Non-pigmented ciliary epithelial cell (primary cell): ENCODE results near the gene BTBD2.

Experiments
- DNase-seq: peaks from one replicate; pipeline ENCODE4 v3.0.0-alpha.2; 2010; ENCODE audit warnings: low read depth

Gene BTBD2

DNA sequence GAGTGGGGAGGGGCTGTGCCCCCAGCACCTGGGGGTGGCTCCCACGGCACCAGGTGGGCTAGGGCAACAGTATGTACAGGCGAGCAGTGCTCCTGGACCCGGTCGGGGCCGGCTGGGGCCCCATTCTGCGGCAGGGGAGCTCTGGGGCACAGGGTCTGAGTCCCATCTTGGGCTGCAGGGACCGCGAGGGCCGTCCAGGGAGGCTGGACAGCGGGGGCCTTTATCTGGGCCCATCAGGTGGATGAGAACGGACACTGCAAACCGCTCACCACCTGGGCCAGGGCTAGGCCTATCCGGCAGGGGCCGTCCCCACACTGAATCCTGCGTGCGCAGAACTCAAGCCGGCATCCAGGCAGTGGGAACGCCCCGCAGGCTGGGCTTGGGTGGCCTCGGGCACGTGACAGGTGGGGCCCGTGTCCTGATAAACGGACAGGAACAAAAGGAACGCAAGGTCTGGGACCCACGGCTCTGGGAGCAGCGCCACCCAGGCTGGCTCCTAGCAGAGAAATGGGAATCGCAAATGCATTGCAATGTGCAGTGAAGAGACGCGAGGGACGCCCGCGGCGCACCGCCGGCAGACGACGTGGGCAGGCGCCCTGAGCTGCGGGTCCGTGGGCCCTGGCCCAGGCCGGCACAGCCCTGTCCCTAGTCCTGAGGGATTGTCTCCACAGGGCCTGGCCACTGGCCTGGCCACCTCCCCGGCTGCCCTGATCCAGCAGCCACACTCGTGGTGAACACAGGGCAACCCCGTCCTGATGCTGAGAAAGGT, 29.7 kb downstream of the BTBD2 start:
- no peak for DNase-seq

DNA sequence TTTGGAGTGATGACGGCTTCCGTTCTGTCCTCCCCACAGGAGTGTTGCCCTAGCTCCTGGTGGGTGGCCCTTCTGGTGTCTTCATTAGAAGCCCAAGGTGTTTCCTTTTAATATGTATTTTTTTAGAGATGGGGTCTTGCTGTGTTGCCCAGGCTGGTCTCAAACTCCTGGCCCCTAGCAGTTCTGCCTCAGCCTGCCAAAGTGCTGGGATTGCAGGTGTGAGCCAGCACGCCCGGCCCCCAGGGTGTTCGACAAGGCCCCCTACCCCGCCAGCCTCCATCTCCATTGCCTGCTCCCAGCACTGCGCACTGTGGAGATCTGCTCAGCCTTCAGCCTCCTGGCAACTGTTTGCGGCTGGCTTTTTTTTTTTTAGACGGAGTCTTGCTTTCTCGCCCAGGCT, 31.2 kb downstream of the BTBD2 start:
- DNase-seq: no peak

DNA sequence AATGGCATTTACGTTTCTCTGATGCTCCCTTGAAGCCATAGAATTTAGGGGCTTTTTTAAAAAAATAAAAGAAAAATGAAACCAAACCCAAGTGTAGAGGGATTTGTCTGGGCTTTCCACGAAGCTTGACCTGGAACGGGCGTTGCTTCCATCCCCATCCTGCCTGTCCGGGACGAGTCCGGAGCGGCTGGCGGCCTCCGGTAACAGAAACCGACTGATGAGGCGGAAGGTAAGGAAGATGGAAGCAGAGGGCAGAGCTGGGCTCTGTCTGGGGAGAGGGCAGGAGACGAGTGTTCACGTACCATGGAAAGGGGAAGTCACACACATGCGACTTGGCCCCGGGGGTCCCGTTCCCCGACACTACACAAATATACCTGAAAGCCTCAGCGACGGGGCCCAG, 34.3 kb downstream of the BTBD2 start:
- DNase-seq: no peak

DNA sequence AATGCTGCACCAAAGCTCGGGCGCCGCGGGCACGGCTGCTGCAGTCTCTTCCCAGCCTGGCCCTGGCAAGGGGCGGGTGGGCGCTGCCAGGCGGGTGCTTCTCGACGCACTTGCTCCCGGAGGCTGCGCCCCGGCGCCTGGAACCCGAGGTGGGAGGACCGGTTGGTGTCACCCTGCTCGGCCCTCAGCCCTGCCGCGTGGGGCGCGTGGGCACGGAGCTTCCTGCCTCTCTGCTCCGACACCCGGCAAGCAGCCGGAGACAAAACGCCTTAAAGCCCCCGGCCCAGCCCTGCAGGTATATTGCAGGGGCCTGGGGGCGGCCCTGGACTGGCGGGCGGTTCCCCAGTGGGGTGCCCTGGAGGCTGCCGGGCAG, 34.7 kb downstream of the BTBD2 start:
- no peak for DNase-seq

DNA sequence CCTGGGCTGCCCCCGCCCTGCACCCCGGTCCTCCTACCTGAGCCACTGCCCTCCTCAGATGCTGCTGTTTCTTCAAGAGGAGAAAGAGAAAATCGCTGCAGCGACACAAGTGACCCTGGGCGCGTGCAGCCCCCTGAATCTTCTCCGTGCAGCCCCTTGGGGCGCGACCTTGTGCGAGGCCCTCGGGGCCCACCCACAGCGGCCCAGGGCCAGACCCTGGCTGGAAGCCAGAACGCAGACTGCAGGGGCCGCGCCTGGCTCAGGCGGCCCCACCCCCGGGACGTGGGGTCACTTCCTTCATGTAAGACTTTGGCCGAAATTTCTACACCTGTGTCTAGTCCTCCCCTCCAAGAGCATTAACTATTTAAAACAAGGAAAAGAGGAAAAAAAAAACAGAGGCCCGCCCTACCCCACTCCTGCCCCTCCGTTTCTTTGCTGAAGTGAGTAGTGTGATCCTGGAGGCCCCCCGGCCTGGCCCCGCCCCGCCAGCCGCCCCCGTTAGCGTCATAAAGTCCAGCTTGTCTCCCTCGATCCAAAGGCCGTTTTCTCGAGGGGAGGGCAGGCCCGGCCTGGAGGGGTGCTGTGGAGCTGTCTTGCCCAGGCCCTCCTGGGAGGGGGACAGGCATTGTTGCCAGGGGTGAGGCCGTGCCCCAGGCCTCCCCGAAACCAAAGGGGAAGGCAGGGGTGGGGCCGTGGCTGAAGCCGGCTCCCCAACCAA, 35.3 kb downstream of the BTBD2 start:
- no peak for DNase-seq

DNA sequence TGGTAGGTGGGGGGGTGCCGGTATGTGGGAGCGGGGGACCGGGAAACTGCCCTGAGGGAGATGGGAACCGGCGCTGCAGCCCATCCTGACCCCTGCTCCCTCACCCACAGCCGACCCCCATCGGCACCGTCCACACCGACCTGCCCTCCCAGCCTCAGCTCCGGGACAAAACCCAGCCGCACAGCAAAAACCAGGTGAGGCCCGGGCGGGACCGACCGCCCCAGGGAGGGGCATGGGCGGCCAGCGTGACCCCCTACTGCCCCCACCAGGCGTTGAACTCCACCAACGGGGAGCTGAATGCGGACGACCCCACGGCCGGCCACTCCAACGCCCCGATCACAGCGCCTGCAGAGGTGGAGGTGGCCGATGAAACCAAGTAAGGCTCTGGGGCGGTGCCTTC, 35.9 kb downstream of the BTBD2 start:
- no peak for DNase-seq

DNA sequence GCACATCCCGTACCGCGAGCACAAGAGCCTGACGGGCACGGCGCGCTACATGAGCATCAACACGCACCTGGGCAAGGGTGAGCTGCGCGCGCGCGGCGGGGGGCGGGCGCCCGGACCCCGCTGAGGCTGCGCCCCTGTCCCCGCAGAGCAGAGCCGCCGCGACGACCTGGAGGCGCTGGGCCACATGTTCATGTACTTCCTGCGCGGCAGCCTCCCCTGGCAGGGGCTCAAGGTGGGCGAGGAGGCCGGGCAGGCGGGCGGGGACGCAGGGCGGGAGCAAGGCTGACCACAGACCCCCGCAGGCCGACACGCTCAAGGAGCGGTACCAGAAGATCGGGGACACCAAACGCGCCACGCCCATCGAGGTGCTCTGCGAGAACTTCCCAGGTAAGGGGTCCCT, 36.5 kb downstream of the BTBD2 start:
- DNase-seq: no peak

DNA sequence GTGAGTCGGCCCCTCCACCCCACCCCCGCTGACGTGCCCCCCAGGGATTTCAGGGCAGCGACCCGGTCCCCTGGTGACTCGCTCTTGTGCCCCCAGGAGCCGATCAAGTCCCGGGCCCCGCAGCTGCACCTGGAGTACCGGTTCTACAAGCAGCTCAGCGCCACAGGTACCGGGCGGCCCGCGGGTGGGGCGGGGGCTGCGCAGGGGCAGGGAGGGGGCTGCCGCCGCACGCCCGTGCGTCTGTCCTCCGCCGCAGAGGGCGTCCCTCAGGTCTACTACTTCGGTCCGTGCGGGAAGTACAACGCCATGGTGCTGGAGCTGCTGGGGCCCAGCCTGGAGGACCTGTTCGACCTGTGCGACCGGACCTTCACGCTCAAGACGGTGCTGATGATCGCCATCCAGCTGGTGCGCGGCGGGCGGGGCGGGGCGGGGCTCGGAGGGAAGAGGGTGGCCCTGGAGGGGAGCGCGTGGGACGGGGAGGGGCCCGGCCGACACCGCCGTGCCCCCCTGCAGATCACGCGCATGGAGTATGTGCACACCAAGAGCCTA, 37.1 kb downstream of the BTBD2 start:
- no peak for DNase-seq

DNA sequence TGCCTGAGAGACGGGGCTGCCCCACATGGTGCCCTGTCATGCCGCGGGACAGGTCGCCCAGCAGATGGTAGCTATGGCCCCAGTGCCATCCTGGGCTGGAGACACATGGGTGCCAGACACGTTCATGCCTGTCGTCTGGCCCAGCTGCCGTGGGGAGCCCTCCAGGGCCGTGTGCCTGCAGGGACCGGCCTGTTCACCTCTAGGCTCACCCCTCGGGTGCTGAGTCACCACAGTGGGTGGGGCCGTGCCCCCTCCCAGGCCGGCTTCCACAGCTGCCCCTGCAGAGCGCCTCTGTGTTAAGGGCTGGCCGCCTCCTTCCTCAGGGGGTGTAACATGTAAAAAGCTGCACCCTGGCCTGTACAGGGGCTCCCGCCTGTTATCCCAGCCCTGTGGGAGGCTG, 38.4 kb downstream of the BTBD2 start:
- no peak for DNase-seq

DNA sequence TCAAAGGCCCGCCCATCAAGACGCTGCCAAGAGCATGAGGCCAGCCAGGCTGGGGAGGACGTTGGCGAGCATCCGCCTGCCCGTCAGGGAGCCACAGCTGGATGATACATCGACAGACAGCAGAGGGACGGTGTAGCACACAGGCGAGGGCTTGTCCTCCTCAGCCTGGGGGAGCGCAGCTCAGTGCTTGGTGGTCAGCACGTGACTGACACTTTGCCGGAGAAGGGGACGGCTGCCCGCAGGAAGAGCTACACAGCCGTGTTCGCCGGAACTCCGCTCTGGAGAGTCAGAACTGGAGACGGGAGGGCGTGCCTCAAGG, 40.4 kb downstream of the BTBD2 start:
- DNase-seq: no peak

DNA sequence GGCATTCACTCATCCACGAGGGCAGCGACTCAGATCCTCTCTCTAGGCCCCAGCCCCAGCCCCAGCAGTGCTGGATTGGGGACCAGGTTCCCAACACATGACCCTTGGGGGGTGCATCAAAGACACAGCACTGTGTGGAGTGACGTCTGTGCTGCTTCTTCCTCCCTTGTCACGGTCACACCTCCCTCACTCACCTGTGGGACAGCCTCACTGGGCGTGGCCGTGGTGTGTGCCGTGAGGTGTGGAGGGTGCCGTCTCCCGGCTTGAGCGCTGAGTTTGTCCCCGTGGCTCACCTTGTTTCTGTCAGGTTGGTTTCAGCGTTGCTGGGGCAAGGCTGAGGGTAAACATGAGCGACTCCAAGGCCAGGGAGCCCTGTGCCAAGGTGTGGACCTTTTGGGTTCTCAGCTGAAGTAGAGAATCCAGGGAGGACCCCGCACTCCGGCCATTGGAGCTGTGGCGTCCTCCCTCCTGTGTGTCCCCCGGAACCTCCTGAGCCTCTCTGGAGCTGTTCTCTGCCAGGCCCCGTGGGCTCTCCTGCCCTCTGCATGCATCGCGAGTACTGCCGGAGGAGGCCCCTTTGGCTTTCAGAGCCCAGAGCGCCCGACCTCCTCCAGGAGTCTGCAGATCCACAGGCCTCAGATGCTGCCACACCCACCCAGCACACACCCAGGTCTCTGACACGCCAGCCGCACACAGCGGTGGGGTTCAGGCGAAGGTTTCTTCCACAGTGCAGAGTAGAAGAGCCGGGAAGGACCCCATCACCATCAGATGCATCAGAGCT, 40.9 kb downstream of the BTBD2 start:
- DNase-seq: no peak

DNA sequence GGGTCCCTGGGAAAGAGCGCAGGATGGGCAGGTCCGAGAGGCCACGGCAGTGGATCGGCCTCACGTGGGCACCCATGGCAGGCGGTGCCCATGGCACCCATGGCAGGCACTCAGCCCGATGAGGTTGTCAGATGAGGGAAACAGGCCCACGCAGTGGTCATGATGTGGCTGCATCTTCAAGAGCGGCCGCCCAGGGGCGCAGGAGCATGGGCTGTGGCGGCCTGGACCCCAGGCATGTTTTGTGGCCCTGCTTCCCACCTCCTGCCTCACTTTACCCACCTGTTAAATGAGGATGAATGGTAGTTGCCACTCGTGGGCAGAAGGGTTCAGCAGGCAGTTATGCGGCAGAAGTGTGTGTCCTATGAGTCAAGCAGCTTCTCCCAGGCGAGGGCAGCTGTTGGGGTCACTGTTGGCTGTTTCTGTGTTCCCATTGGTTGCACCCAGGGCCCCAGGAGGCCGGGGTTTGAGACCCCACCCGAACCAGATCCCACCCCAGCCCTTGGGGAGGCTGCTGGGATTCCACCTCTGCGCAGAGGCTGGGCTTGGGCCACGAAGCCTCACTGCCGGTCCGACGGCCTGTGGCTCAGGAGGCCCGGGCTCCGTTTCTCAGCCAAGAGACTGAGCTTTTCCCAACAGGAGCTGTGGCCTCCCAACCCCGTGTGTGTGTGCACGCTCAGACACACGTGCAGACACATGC, 44.6 kb downstream of the BTBD2 start:
- DNase-seq: no peak

DNA sequence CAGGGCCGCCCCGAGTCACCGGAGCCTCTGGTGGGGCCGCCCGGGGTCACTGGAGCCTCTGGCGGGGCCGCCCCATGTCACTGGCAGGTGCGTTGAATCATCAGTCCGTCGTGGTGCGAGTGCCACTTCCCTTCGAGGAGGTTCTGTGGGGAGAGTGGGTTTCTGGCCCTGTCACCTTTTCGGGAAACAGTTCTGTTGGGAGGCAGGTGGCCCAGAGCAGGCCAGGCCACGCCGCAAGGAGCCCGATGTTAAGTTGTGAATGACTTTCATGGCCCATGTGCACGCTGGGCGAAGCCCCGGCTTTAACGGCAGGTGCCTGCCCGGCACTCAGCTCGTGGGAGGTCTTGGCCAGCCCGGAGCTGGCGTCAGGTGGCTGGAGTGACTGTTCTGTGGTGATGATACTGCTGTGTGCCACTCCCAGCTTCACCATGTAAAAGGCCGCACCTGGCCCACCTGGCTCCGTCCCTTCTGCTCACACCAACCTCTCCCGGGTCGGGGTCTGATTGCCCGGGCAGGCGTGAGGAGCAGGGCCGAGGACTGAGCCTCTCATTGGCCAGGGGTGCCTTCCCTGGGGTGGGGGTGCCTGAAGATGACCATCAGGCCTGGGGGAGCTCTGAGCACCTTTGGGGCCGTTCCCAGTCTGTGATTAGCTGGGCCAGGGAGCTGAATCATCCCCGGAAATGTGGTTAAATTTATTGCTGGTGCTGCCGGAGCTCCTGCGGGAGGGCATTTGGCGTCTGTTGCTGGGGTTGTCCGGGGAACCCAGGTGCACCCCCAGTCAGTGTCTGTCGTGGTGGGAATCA, 45.3 kb downstream of the BTBD2 start:
- DNase-seq: no peak

DNA sequence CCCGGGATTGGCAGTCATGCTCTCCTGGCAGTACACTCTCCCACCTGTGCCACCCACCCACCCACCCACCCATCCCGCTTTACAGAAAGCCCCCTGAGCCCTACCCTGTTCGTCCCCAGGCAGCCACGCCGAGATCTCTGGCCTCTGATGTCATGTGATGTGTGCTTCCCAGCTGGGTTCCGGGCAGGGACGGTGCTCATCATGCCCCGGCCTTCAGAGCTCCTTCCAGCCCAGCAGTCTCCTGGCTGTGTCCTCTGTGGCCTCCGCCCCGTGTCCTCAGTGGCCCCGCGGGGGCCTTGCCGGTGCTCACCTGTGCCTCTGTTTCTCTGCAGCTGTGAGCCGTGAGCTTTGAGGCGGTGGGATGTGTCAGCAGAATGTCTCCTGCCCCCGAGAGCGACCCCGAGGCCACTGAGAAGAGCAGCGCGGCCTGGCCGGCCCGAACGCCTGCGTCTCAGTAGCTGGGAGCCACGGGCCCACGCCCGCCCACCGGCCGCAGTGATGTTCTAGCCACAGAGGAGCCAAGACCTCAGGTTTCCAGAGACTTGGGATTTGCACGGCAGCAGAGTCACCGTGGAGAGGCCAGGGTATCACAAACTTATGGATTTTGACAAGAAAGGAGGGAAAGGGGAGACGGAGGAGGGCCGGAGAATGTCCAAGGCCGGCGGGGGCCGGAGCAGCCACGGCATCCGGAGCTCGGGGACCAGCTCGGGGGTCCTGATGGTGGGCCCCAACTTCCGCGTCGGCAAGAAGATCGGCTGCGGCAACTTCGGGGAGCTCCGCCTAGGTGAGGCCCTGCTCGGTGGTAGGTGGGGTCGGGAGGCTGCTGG, 46.1 kb downstream of the BTBD2 start:
- DNase-seq: no peak

DNA sequence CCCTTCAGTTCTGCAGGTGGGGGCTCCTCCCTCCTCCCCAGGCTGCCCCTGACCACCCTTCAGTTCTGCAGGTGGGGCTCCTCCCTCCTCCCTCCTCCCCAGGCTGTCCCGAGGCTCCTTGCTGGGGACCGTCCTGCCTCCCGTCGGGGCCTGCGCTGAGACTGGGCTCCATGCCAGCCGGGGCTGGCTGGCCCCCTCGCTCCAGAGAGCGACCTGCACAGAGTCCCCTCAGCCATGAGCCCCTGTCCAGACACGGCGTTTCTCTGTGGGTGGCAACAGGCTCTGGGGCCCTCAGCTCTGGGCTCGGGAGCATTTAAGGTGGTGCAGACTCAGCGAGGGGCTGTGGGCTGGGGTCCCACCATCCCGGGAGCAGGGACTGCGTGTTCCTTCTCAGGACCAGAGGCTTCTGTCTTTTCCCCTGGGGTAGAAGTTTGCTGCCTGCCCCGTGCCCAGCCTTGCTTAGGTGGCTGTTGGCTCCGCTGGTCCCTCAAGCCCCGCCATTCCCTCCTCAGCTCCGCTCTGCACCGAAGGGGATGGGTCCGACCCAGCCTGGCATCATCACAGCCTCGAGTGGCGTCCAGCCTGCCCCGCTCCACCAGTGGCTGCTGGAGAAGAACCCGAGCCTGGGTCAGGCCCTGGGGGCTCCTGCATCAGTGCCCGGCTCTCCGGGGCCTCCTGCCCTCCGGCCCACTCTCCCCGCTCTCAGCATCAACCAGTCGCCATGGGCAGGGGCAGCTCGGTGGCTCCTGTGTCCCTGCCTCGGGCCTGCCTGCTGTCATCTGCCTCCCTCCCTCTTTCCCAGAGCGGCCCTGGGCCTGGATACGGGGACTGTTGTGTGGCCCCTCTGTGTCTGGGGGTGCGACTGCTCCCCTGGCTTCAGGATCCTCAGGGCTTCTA, 47.0 kb downstream of the BTBD2 start:
- DNase-seq: no peak

DNA sequence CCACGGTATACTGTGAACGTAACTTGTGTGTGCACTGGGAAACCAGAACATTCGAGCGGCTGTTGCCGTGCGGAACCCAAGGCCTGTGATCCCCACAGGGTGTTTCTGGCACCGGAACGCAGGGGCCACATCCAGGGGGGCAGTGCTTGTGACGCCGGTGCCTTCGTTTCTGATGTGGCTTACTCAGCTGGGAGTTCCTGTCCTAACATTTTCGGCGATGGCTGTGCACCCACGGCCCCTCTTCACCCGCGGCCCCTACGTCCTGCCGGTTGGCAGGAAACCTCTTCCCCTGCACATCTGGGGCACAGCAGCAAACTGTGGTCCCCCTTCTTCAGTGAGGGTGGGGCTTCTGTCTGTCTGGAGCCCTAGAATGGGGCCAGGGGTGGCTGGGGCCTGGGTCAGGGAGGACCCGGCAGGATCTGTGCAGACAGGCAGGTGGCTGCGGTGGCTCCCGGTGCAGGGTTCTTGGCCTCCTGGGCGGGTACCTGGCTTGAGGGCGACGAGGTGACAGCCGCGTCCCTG, 48.4 kb downstream of the BTBD2 start:
- DNase-seq: no peak

DNA sequence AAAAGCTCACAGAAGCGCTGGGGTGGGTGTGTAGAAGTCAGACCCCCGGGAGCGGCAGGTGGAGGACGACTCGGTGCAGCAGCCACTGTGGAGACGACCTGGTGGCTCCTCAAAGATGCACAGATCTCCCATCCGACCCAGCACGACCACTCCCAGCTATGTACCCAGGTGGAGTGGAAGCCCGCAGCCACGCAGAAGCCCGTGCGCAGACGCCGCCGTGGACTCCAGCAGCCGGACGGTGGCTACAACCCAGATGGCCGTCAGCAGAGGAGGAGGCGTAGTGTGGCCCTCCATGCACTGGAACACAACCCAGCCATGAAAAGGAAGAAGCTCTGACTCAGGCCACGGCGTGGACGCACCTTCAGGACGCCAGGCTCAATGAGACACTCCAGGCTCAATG, 52.8 kb downstream of the BTBD2 start:
- no peak for DNase-seq

DNA sequence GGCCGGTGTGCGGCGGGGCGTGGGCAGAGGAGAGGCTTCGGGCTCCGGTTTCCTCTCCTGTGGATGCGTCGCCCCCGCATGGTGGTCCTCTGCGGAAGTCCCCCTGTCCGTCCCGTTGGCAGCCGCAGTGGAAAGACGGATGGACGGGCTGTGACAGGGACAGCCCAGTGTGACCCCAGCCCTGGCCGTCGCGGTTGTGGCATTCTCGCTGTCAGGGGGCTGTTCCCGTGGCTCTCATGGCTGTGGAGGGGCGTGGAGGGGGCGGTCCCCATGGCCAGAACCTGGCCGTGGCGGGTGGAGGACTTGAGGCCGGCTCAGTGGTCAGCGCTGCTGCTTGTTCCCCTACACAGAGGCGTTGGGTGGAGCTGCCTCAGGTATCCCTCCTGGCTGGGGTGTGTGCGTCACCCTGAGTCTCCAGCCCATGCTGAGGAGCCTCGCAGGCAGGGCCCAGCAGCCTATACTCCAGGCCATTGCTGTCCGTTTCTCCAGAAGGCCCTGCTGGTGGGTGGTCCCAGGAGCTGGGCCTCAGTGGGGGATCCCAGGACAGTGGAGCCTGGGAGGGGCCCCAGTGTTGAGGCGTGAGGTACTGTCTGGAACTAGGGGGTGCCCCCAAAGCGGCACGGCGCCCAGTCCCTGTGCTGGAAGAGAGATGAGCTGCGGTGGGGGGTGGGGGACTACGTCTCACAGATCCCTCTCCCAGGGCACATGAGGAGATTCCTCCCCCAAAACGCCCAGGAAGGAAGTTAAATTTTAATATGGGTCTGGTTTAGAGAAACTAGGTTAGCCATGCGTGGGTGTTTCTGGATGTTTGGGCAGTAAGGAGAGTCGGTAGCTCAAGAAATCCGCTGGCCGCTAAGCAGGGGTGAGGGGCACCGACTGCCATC, 54.3 kb downstream of the BTBD2 start:
- no peak for DNase-seq
